A673 (cell line): Measurements from ENCODE around the gene MTMR12. TPM values are rescaled to one million over a fixed set of nuclear protein-coding genes. Genes with fewer than 3 reads are reported as not detected.

ENCODE experiments used
- BruUV-seq: library from RNA; stranded (reverse); fragments of 400-500 nt; replicated peaks from 2 replicates; lab custom pipeline; 2021; lab: Mats Ljungman, UMichigan
- CTCF ChIA-PET: fragments of 300-600 bp; sonication (Branson Sonifier 250); formaldehyde crosslinking; loops from one replicate; lab custom pipeline; 2022; ENCODE audit warnings: antibody characterized with exemption; lab: Charles Lee
- POLR2A ChIA-PET: fragments of 300-600 bp; sonication (Branson Sonifier 250); formaldehyde crosslinking; loops from one replicate; lab custom pipeline; 2022; ENCODE audit warnings: antibody characterized with exemption; ENCODE audit not compliant: low non-redundant PET; lab: Charles Lee
- DNase-seq: peaks from one replicate; pipeline ENCODE4 v3.0.0-alpha.2; 2015; ENCODE audit warnings: low spot score
- H3K27ac ChIP-seq: fragments of 200-600 bp; sonication (generic); 2 replicates; pipeline ENCODE4 v1.5.1; 2016; ENCODE audit warnings: mixed run types, low read depth, mild to moderate bottlenecking, mixed read lengths, antibody characterized with exemption, low read length; ENCODE audit not compliant: poor library complexity, severe bottlenecking
- H3K27me3 ChIP-seq: fragments of 200-600 bp; sonication (generic); replicated peaks from 2 replicates; pipeline ENCODE4 v1.6.1; 2017; ENCODE audit warnings: mixed run types, low read depth, mild to moderate bottlenecking, mixed read lengths, antibody characterized with exemption, low read length; ENCODE audit not compliant: insufficient read depth, poor library complexity
- H3K36me3 ChIP-seq: fragments of 200-600 bp; sonication (generic); 2 replicates; pipeline ENCODE4 v1.6.1; 2016; ENCODE audit warnings: mixed run types, mild to moderate bottlenecking, mixed read lengths, antibody characterized with exemption, low read length; ENCODE audit not compliant: insufficient read depth, poor library complexity, severe bottlenecking
- H3K4me1 ChIP-seq: fragments of 200-600 bp; sonication (generic); 2 replicates; pipeline ENCODE4 v1.6.1; 2017; ENCODE audit warnings: mixed run types, mild to moderate bottlenecking, mixed read lengths, antibody characterized with exemption, low read length; ENCODE audit not compliant: insufficient read depth, poor library complexity, severe bottlenecking
- H3K4me3 ChIP-seq: fragments of 200-600 bp; sonication (generic); 2 replicates; pipeline ENCODE4 v1.5.1; 2016; ENCODE audit warnings: low read depth, mixed run types, mild to moderate bottlenecking, mixed read lengths, low read length; ENCODE audit not compliant: poor library complexity, severe bottlenecking
- H3K9me3 ChIP-seq: fragments of 200-600 bp; sonication (generic); 2 replicates; pipeline ENCODE4 v1.6.1; 2016; ENCODE audit warnings: mixed run types, low read depth, mild to moderate bottlenecking, mixed read lengths, antibody characterized with exemption, low read length; ENCODE audit not compliant: poor library complexity, severe bottlenecking
- EZH2 ChIP-seq: fragments of 200-600 bp; sonication (generic); IDR thresholded peaks from 2 replicates; pipeline ENCODE4 v1.6.1; 2017; ENCODE audit warnings: borderline replicate concordance, low read depth, mild to moderate bottlenecking, mixed read lengths, antibody characterized with exemption, low read length; ENCODE audit not compliant: poor library complexity, severe bottlenecking
- intact Hi-C: fragments of 100-400 bp; cut with micrococcal nuclease; formaldehyde crosslinking; loops from one replicate; pipeline ENCODE4 v1.10.0; 2022; ENCODE audit not compliant: unreplicated experiment
- total RNA-seq: library from RNA; stranded (reverse); gene quantifications from 2 replicates; pipeline ENCODE4 v1.2.3, GENCODE V29; 2021
- TF ChIP-seq, protein P1 (sequence below): fragments of 300-800, 200-600 bp; sonication (generic); conservative IDR thresholded peaks from 2 replicates; pipeline ENCODE4 v1.5.1; 2017; ENCODE audit warnings: low read depth, mild to moderate bottlenecking, antibody characterized with exemption, low read length, moderate library complexity, mixed read lengths

The MTMR12 gene
- total RNA-seq, 1 experiment from 2014 or later = 35.8 TPM

DNA sequence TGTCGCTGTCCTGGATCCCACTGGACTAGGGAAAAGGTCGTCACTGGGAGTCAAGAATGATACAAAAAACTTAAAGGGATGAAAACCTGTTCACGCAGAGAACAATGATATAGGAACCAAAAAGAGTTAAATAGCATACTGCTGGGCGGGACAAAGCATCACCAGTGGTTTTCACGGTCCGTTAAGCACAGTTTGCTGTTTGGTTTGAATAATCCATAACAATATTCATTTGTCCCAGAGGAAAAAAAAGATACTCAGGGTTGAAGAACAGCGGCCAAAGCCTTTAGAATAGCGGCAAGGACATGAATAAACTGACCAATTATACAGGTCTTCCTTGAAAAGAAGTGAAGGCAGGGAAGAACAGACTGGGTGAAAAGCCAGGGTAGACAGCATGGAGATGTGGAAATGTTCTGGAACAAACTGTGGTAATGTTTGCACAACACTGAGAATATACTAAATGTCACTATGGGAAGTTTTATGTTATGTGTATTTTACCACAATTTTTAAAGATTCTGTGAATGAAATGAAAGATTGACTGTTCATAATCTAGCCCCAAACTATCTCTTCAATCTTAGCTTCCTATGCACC is 60.8 kb downstream of the MTMR12 start:
- Histone ChIP-seq H3K4me3 (no peak overlapping the region), H3K4me1 (peaks cover 17% of the 10 kb centered on the region), H3K9me3 (no peaks in the 10 kb centered on the region), H3K27me3 (no peaks in the 10 kb centered on the region), H3K36me3 (peaks cover 18% of the 10 kb centered on the region), H3K27ac (no peak overlapping the region)
- no TSS peak for BruUV-seq
- intact Hi-C loops = no loop called here
- CTCF ChIA-PET = no interaction called here
- TF ChIP-seq, protein P1, sequence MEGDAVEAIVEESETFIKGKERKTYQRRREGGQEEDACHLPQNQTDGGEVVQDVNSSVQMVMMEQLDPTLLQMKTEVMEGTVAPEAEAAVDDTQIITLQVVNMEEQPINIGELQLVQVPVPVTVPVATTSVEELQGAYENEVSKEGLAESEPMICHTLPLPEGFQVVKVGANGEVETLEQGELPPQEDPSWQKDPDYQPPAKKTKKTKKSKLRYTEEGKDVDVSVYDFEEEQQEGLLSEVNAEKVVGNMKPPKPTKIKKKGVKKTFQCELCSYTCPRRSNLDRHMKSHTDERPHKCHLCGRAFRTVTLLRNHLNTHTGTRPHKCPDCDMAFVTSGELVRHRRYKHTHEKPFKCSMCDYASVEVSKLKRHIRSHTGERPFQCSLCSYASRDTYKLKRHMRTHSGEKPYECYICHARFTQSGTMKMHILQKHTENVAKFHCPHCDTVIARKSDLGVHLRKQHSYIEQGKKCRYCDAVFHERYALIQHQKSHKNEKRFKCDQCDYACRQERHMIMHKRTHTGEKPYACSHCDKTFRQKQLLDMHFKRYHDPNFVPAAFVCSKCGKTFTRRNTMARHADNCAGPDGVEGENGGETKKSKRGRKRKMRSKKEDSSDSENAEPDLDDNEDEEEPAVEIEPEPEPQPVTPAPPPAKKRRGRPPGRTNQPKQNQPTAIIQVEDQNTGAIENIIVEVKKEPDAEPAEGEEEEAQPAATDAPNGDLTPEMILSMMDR = no peak
- TF ChIP-seq EZH2 = no peak
- POLR2A ChIA-PET = no interaction called here
- DNase-seq = no peak

DNA sequence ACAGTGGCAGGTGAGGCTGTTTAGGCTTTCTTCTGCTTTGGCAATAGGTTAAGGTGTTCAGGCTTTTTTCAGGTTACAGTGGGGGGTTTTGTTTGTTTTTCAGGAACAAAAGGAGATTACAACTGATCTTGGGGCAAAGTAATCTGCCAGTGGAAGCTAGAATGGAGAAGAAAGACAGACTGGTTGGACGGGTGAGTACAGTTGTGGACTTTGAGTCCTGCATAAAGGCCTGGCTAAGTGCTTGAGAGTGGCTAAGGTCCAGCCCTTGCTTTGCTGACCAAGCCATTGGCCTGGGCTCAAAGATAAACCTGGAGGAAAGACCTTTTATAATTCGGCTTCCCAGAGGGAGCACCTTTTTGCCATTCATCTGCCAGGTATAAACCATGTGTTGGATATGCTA is 63.1 kb downstream of the MTMR12 start:
- BruUV-seq = no TSS peak
- intact Hi-C loops = no loop called here
- Histone ChIP-seq H3K4me1 (peaks cover 6% of the 10 kb centered on the region), H3K9me3 (no peaks in the 10 kb centered on the region), H3K36me3 (peaks cover 22% of the 10 kb centered on the region), H3K4me3 (no peak overlapping the region), H3K27ac (no peak overlapping the region), H3K27me3 (no peaks in the 10 kb centered on the region)
- TF ChIP-seq, protein P1 = no peak
- ChIA-PET POLR2A (no interaction called here), CTCF (no interaction called here)
- no peak for DNase-seq

DNA sequence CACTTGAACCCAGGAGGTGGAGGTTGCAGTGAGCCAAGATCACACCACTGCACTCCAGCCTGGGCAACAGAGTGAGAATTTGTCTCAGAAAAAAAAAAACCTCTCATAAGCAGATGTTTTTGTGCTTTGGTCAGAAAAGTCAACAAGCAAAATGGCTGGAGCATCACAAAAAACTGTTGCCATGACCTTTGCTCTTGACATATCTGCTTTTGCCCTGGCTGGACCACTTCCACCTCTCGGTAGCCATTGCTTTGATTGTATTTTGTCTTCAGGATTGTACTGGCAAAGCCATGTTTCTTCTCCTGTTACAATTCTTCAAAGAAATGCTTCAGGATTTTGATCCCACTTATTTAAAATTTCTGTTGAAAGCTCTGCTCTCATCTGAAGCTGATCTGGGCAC is 67.0 kb downstream of the MTMR12 start:
- no peak overlapping the region for H3K4me3 ChIP-seq
- H3K27ac ChIP-seq = no peak overlapping the region
- BruUV-seq = no TSS peak
- CTCF ChIA-PET = no interaction called here
- TF ChIP-seq, protein P1 = no peak
- no peak for TF ChIP-seq EZH2
- H3K9me3 ChIP-seq = no peaks in the 10 kb centered on the region
- intact Hi-C loops = no loop called here
- peaks cover 40% of the 10 kb centered on the region for H3K36me3 ChIP-seq
- no peak for DNase-seq
- H3K4me1 ChIP-seq = no peaks in the 10 kb centered on the region
- POLR2A ChIA-PET = no interaction called here
- no peaks in the 10 kb centered on the region for H3K27me3 ChIP-seq
